Glutamatergic neuron (in vitro differentiated cells): Measurements from ENCODE around the gene LSS. TPM values are rescaled to one million over a fixed set of nuclear protein-coding genes. Genes with fewer than 3 reads are reported as not detected.

ENCODE experiments used
- DNase-seq: peaks from one replicate; pipeline ENCODE4 v3.0.0; 2022
- H3K27ac Mint-ChIP-seq: one replicate; pipeline ENCODE4 v1.8.0; 2020; ENCODE audit warnings: mild to moderate bottlenecking, mixed read lengths, inconsistent platforms; ENCODE audit not compliant: unreplicated experiment
- H3K27me3 Mint-ChIP-seq: one replicate; pipeline ENCODE4 v1.8.0; 2020; ENCODE audit warnings: mild to moderate bottlenecking, moderate library complexity, mixed read lengths, inconsistent platforms; ENCODE audit not compliant: unreplicated experiment
- H3K36me3 Mint-ChIP-seq: one replicate; pipeline ENCODE4 v1.8.0; 2020; ENCODE audit warnings: mild to moderate bottlenecking, mixed read lengths, inconsistent platforms; ENCODE audit not compliant: unreplicated experiment
- H3K4me1 Mint-ChIP-seq: one replicate; pipeline ENCODE4 v1.8.0; 2020; ENCODE audit warnings: mild to moderate bottlenecking, low read depth, mixed read lengths, inconsistent platforms; ENCODE audit not compliant: unreplicated experiment
- H3K4me3 Mint-ChIP-seq: one replicate; pipeline ENCODE4 v1.8.0; 2020; ENCODE audit warnings: mild to moderate bottlenecking, mixed read lengths, inconsistent platforms; ENCODE audit not compliant: unreplicated experiment
- H3K9me3 Mint-ChIP-seq: one replicate; pipeline ENCODE4 v1.8.0; 2020; ENCODE audit warnings: mild to moderate bottlenecking, moderate library complexity, mixed read lengths, inconsistent platforms; ENCODE audit not compliant: unreplicated experiment
- total RNA-seq: library from RNA; stranded (reverse); fragmentation: NEBNext Ultra II Directional; extraction: Animal tissue kit (Norgen Biotek cat#: 25700); gene quantifications from one replicate; pipeline ENCODE4 v1.2.1, GENCODE V29; 2021; ENCODE audit not compliant: unreplicated experiment
- TF ChIP-seq, protein P1 (sequence below): fragments of 200-600 bp; sonication (generic); IDR thresholded peaks from one replicate; pipeline ENCODE4 v1.5.0; 2021; ENCODE audit not compliant: partially characterized antibody, unreplicated experiment

LSS gene
- total RNA-seq, 1 donor from 2014 or later: 390 TPM

DNA sequence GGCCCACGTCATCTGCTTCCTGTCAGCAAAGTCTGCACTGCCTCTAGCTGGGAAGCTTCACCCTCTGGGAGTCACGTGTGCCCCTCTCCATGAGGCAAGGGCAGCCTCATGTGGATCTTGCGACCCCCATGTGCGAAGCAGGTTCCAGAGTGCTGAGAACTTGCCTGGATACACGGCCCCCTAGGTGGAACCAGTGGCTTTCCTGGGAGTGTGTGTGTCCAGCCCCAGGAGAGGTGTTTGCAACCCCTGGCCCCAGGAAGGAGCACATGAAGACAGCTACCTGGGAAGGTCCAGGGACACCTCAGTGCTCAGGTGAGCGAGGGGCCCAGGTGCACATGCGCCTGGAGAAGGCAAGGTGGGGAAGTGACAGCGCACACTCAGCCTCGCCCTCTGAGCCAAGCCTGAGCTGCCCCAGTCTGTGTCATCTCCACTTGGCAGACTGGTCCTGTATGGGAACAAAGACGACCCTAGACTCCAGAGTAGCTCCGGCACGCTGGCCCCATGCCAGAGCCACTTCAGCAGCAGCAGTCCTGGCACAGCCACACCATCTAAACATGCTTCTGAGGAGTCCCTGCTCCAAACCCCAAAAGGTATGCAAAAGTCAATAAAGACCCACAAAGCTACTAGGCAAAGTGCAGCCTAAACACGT is 8.9 kb downstream of the LSS start:
- H3K36me3 Mint-ChIP-seq: peaks cover 8% of the 10 kb centered on the region
- DNase-seq: no peak
- TF ChIP-seq, protein P1, sequence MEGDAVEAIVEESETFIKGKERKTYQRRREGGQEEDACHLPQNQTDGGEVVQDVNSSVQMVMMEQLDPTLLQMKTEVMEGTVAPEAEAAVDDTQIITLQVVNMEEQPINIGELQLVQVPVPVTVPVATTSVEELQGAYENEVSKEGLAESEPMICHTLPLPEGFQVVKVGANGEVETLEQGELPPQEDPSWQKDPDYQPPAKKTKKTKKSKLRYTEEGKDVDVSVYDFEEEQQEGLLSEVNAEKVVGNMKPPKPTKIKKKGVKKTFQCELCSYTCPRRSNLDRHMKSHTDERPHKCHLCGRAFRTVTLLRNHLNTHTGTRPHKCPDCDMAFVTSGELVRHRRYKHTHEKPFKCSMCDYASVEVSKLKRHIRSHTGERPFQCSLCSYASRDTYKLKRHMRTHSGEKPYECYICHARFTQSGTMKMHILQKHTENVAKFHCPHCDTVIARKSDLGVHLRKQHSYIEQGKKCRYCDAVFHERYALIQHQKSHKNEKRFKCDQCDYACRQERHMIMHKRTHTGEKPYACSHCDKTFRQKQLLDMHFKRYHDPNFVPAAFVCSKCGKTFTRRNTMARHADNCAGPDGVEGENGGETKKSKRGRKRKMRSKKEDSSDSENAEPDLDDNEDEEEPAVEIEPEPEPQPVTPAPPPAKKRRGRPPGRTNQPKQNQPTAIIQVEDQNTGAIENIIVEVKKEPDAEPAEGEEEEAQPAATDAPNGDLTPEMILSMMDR: no peak
- H3K9me3 Mint-ChIP-seq: no peaks in the 10 kb centered on the region
- H3K4me1 Mint-ChIP-seq: peaks cover 32% of the 10 kb centered on the region
- H3K27me3 Mint-ChIP-seq: peaks cover 13% of the 10 kb centered on the region
- H3K27ac Mint-ChIP-seq: peak overlapping the region; percentile 16
- H3K4me3 Mint-ChIP-seq: peak overlapping the region; percentile 3

DNA sequence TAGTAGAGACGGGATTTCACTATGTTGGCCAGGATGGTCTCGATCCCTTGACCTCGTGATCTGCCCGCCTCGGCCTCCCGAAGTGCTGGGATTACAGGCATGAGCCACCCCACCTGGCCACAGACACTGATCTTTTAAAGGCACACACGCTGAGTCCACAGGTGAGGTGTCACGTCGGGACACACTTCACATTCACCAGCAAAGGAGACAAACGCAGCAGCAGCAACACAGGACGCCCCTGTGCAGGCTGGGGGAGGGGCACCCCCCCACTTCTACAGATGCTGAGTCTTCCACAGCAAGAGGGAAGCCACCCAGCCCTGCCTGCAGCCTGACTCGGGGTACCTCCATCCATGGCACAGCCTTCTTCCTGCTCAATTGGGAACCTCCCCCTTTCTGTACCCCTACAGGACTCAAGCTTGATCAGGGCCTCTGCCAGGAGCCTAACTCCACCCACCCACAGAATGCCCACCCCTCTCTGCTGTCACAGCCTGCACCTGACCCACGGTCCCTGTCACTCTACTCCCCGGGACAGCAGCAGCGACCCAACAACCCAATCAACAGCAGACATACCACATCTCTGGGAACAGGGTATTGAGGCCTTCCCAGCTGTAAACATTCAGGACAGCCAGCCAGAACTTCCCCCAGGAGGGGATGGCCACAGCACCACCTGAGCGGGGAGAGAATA is 9.5 kb downstream of the LSS start:
- DNase-seq: no peak
- peaks cover 2% of the 10 kb centered on the region for H3K9me3 Mint-ChIP-seq
- H3K27ac Mint-ChIP-seq: no peak overlapping the region
- TF ChIP-seq, protein P1: no peak
- peaks cover 8% of the 10 kb centered on the region for H3K36me3 Mint-ChIP-seq
- H3K4me3 Mint-ChIP-seq: no peak overlapping the region
- peaks cover 17% of the 10 kb centered on the region for H3K27me3 Mint-ChIP-seq
- peaks cover 30% of the 10 kb centered on the region for H3K4me1 Mint-ChIP-seq

DNA sequence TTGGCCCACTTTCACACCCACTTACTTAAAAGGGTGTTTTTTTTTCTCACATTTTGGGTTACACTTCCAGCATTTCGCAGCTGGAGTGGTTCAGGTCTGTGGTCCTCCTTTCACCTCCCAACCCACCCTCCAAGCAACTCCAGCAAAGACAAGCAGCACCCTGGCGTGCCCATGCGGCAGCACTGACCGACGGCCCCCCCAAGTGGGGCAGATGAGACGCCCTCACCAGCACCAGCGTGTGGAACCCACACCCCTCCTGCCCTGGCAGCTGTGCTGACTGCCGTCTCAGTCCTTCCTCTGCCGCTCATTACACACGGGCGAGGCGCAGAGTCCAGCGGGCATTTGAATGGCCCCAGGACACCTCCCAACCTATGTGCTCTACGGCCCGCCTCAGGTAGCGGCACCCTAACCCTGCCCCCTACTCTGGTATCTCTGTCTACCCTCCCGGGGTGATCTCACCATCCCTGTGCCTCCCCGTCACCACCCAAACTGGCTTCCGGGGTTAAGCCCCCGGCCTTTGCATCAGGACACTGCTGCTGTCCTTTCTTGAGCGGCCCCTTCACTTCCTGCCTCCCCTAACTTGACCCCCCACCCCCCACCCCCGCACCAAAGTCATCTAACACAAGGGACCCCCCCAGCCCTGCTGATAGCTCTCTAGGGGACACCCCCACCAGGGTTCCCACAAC is 10.9 kb downstream of the LSS start:
- H3K27me3 Mint-ChIP-seq: peaks cover 17% of the 10 kb centered on the region
- TF ChIP-seq, protein P1: no peak

DNA sequence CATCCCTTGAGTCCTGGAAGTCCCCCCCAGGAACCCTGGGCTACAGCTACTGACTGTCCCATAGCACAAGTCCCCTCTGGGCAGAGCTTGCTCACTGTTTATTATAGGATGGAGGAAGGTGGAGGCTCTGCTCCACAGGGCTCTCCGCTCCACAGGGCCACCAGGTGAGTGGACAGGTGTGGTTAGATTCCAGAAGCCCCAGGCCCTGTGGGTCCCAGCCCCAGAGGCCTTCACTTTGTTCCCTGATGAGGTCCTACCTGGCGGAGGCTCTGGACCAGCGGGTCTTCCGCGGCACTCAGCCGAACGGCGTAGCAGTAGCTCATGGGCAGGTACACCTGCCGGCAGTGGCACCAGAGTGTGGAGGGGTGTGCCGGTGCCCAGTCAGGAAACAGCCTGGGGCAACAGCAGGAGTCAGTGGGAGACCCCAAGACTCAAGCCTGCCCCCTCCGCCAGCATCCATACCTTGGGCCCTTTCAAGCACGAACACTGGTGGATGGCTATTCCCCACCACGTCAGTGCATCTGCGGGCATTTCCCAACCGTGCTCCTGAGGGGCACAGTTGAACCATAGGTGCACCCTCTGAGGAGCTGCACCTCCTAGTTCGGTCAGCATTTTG is 12.3 kb downstream of the LSS start:
- H3K4me3 Mint-ChIP-seq: no peak overlapping the region
- TF ChIP-seq, protein P1: no peak
- H3K9me3 Mint-ChIP-seq: peaks cover 6% of the 10 kb centered on the region
- H3K36me3 Mint-ChIP-seq: peaks cover 12% of the 10 kb centered on the region
- no peak overlapping the region for H3K27ac Mint-ChIP-seq
- peaks cover 14% of the 10 kb centered on the region for H3K27me3 Mint-ChIP-seq
- peaks cover 23% of the 10 kb centered on the region for H3K4me1 Mint-ChIP-seq
- DNase-seq: no peak

More for the DNA sequence above, 10.9 kb downstream of the LSS start:
- H3K4me1 Mint-ChIP-seq: peaks cover 30% of the 10 kb centered on the region
- H3K4me3 Mint-ChIP-seq: no peak overlapping the region
- DNase-seq: no peak
- H3K36me3 Mint-ChIP-seq: peaks cover 8% of the 10 kb centered on the region
- H3K9me3 Mint-ChIP-seq: peaks cover 2% of the 10 kb centered on the region
- peak overlapping the region; percentile 55 for H3K27ac Mint-ChIP-seq
